ENCODE measurements around the gene ABTB1.

DNA sequence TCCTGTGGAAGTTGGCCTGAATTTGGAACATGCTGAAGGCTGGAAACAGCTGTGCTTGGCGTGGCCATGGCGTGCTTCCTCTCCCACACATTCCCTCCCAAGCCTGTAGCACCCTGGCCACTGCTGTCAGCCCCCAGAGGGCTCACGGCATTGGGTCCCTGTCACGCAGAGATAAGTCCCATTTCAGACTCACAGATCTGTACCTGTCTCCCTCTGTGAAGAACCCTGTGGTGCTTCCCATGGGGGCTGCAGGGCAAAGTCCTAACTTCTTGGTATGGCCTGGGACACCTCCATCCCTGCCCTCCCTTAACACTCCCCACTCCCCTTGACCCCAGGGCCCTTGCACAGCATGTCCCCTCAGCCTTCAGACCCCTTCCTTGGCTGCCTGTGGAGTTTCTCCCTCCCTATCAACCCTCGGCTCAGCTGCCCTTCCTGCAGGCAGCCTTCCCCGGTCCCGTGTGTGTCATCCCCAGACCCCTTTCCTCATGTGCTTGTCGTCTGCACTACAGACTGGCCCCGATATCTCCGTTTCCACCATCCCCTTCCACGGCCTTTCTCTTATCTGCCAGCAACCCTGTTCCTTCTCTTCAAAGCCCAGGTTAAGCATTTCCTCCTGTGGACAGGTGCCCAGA, 28.6 kb downstream of the ABTB1 start:
- TF ChIP-seq, protein P1, sequence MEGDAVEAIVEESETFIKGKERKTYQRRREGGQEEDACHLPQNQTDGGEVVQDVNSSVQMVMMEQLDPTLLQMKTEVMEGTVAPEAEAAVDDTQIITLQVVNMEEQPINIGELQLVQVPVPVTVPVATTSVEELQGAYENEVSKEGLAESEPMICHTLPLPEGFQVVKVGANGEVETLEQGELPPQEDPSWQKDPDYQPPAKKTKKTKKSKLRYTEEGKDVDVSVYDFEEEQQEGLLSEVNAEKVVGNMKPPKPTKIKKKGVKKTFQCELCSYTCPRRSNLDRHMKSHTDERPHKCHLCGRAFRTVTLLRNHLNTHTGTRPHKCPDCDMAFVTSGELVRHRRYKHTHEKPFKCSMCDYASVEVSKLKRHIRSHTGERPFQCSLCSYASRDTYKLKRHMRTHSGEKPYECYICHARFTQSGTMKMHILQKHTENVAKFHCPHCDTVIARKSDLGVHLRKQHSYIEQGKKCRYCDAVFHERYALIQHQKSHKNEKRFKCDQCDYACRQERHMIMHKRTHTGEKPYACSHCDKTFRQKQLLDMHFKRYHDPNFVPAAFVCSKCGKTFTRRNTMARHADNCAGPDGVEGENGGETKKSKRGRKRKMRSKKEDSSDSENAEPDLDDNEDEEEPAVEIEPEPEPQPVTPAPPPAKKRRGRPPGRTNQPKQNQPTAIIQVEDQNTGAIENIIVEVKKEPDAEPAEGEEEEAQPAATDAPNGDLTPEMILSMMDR (IDR thresholded peaks at IDR 0.05; ENCODE audit: low read length) = no peak
- TF ChIP-seq EZH2 (optimal IDR thresholded peaks at IDR 0.05; ENCODE audit: low read depth, low read length) (no peak), EZH2phosphoT487 (IDR thresholded peaks at IDR 0.05; ENCODE audit: low read length) (no peak)
